Stimulated activated CD4-positive, alpha-beta T cell treated with anti-CD3 and anti-CD28 coated beads, Interleukin-4, amount 100 ng/mL, for 48 hours (primary cell): Measurements from ENCODE around the gene GPRIN3.
"Not testable (repeated sequence)": the region's sequence is repeated elsewhere in the genome, so short reads cannot be mapped to it uniquely, and the experiment has no call there.

Experiments used
- DNase-seq, 2 donors: peaks; one replicate each; pipeline ENCODE4 v3.0.0-alpha.2; 2020; ENCODE audit warnings: low read depth in 2 of 2

The GPRIN3 gene

DNA sequence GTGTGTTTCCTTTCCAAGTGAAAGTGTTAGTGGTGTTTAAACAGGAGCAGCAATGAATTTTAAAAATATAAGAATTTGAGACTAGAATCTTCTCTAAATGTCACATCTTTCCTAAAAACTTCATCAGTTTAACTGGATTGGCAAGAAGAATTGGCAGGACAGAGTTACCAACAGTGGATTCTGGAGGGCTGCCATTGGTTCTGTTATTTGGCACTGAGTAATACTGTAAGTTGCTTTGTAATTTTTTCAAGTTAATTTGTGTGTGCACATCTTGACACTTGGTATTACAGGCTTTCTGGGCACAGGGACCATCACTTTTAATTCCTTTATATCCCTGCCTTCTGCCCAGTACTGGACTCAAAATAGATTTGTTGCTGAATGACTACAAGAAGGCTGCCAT is 4.5 kb upstream of the GPRIN3 start:
- no peak for DNase-seq

GRCh38 chr4:89311433-89311832 is 3.8 kb upstream of the GPRIN3 start:
- DNase-seq: no peak

DNA sequence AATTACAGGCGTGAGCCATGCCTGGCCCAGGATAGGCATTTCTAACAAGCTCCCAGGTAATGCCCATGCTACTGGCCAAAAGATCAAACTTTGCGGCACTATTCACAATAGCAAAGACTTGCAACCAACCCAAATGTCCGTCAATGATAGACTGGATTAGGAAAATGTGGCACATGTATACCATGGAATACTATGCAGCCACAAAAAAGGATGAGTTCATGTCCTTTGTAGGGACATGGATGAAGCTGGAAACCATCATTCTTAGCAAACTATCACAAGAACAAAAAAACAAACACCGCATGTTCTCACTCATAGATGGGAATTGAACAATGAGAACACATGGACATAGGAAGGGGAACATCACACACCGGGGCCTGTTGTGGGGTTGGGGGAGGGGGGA is 1.6 kb upstream of the GPRIN3 start:
- DNase-seq: not testable (repeated sequence)

GRCh38 chr4:89308161-89308500 is 531 bp upstream of the GPRIN3 start:
- DNase-seq: no peak

GRCh38 chr4:89307178-89307445 is 488 bp downstream of the GPRIN3 start:
- DNase-seq: no peak

- DNase-seq: no peak
These were observed 968 bp downstream of the GPRIN3 start for GRCh38 chr4:89306486-89307177.

DNA sequence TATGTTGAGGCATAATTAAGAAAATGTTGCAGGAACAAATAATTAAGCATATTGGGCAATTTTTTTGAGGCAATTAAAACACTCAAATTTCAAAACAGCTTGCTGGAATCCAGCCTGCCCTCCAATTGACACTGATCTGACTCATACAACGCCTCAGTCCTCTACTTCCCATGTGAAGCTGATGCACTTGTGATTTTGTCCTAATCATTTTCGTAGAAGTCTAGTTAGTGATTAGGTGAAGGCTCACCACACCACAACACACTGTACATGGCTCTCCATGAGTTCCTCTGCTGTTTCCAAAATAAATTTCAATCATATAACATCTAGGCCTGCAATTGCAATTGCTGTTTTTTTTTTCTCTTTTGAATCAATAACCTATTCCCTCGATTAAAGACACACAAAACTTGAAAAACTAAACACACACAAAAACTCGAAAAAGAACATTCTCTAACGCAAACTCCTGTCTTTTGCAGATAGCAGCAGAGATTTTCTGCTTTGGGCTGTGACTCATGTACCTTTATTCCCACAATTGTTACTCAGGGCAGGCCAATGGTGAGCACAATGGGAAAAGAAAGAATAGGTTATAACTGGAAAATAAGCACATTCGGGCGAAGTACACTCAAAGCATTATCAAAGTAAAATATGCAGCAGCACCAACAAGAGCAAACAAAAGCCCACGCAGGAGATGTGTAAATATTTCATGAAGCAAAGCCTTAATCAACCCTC is 1.7 kb downstream of the GPRIN3 start:
- no peak for DNase-seq

GRCh38 chr4:89305028-89305427 is 2.6 kb downstream of the GPRIN3 start:
- DNase-seq: no peak

DNA sequence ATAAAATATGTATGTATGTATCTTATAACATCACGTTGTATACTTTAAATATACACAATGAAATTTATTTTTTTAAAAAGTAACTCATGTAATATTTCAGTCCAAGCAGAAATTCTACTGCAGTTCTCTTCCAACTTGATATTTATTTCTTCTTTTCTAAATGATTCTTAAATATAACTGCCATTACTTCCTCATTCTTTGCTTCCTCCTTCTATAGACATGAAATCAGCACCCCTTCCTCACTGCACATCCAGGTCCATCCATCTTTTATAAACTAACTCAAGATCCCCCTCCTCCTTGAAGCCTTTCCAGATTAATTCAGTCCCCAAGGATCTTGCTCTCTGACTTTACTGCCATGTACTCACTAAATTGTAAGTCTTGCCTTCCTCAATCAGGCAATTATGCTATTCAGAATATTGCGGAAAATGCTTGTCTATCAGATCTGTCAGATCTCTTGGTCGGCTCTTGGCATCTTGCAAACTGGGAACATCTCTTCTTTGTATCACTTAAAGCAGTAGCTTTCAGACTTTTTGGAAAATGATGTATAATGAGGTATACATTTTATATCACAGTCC is 3.7 kb downstream of the GPRIN3 start:
- no peak for DNase-seq

GRCh38 chr4:89303177-89303576 is 4.4 kb downstream of the GPRIN3 start:
- DNase-seq: peak in 1 of 2 donors; percentile 47

DNA sequence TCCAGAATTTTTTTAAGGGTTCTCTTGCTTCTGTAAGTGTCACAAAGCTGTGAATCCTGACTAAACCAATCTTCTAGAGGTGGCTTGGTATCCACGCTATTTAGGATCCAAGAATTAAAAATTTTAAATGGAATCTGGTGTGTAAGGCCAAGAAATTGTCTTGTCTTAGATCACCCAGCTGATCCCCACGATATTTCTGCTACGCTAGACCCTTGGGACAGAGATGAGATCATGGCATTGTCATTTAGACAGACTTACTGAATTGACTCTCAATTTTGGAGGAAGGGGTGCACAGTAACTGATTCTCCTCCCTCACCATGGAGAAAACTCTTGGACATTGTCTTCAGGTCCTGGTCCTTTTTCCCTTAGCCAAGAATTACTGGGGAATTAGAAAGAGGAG is 5.7 kb downstream of the GPRIN3 start:
- DNase-seq: no peak

GRCh38 chr4:89301003-89301402 is 6.6 kb downstream of the GPRIN3 start:
- no peak for DNase-seq

GRCh38 chr4:89300499-89300898 is 7.1 kb downstream of the GPRIN3 start:
- no peak for DNase-seq

- no peak for DNase-seq
These were observed 7.5 kb downstream of the GPRIN3 start for GRCh38 chr4:89300060-89300459.

GRCh38 chr4:89299153-89299791 is 8.3 kb downstream of the GPRIN3 start:
- no peak for DNase-seq

DNA sequence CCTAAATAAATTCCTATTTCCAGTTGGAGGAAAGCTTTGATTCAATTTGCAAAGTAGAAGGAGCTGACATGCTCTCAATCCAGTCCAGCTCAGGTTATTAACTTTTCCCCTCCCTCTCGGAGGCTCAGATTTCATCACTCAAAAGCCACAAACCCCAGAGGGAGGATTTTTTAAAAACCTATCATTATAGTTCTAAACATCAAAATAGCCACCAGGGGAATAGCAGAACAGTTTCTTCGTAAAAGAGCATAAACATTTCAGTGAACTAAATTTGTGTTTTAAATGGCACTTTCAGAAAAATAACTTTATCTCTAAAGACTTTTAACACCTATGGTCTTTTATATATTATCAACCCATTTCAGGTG is 8.8 kb downstream of the GPRIN3 start:
- DNase-seq: no peak

DNA sequence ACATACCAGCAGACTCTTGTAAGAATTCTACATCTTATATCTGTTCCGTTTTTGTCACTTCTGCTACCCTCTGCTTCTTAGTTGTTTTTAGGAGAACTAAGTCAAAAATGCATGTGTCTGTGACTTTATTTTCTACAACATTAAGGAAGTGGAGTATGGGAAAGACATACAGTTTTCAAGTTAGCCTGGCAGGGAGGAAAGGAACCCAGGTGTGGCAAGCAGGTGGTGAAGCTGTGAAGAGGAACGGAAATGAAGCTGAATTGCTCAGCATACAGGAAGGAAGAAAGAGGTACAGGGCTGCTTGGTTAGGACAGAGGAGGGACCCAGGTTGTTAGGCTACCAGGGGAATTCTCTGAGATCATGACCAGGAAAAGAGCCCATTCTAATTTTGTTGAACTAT is 9.4 kb downstream of the GPRIN3 start:
- no peak for DNase-seq

DNA sequence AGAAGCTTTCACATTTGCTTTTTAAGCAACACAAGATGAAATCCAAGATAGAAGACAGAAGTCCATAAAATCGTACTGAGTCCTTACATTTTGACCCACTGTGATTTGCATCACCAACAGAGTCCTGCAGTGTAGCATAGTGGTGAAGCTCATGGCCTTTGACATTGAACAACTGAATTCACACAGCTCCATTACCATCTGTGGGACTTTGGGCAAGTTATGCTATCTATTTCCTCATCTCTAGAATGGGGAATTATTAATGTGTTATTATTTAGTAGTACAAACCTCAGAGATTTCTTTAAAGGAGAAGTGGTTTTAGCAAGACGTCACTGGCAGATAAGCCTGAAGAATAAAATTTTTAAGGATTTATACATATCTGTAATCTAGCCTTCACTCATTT is 10.7 kb downstream of the GPRIN3 start:
- DNase-seq: no peak

GRCh38 chr4:89296399-89296798 is 11.2 kb downstream of the GPRIN3 start:
- DNase-seq: no peak

DNA sequence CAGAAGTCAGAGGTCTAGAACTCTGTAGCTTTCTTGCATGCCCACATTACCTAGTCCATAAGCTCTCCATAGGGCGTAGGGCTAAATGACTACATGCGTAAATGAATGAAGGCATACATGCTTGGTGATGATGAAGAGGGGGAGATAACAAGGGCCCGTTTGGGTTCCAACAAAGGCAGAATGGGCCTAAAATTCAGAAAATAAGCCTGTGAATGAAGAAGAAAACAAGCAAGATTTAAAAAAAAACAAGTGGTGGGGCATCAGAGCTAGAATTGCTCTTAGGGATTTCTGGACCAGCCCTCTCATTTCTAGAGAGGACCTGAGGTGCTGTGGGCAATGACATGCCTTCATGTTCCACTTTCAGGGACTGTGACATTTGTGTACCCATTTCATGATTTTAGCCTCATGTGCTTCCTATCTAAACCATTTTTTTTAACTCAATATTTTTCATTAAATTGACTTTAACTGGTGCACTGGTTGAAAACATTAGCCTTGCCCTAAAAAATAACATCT is 12.1 kb downstream of the GPRIN3 start:
- no peak for DNase-seq

DNA sequence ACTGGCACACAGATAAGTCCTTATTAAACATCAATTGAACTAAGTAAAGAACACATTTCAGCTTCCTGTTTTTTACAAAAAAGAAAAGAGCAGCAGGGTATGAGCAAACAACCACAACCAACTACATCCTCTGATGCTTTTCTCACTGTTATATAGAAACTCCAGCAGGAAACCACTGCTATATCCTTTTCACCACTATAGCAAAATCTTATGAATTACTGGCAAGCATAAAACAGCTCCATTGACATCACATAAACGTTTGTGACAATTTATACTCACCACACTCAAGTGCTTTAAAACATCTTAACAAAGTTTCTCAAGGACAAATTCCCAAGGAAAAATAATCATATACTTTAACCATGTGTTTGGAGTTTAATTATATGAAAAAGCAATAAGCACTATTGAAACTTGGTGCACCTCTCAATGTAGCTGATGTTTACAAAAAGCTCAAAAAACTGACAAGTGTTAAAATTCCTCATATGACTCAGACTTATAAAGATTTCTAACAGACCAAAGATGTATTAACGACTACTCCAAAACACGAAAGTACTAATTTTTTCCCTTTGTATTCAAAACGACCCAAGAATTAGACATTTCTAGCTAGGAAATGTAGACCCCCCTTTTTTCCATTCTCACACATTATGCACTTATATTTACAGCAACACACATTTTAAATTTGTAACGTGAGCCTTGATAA is 12.9 kb downstream of the GPRIN3 start:
- DNase-seq: no peak

GRCh38 chr4:89293299-89293698 is 14.3 kb downstream of the GPRIN3 start:
- no peak for DNase-seq
